PC-3 (cell line): Measurements from ENCODE around the gene FSTL4. TPM values are rescaled to one million over a fixed set of nuclear protein-coding genes. Genes with fewer than 3 reads are reported as not detected.

Experiments
- ATAC-seq: fragments of 200-7000 bp; cut with Tn5 transposase; 2 replicates; pipeline ENCODE4 v1.9.1; 2020; ENCODE audit warnings: mild to moderate bottlenecking, moderate library complexity
- BruUV-seq: library from RNA; stranded (reverse); fragments of 400-500 nt; replicated peaks from 2 replicates; lab custom pipeline; 2021; lab: Mats Ljungman, UMichigan
- CTCF ChIA-PET: fragments of 300-600 bp; sonication (Branson Sonifier 250); formaldehyde crosslinking; loops from one replicate; lab custom pipeline; 2022; ENCODE audit warnings: antibody characterized with exemption; lab: Charles Lee
- POLR2A ChIA-PET: fragments of 300-600 bp; sonication (Branson Sonifier 250); formaldehyde crosslinking; loops from one replicate; lab custom pipeline; 2022; ENCODE audit warnings: antibody characterized with exemption; ENCODE audit not compliant: unreplicated experiment; lab: Charles Lee
- DNase-seq: peaks from one replicate; pipeline ENCODE4 v3.0.0-alpha.2; 2015
- H2AFZ ChIP-seq: fragments of 300-600 bp; sonication (generic); 2 replicates; pipeline ENCODE4 v1.6.0; 2016; ENCODE audit warnings: antibody characterized with exemption, low read length
- H3F3A ChIP-seq: fragments of 300-600 bp; sonication (generic); one replicate; pipeline ENCODE4 v1.6.0; 2017; ENCODE audit warnings: antibody characterized with exemption, low read length, control low read depth, mild to moderate bottlenecking; ENCODE audit not compliant: unreplicated experiment
- H3K27ac ChIP-seq: fragments of 300-600 bp; sonication (generic); 2 replicates; pipeline ENCODE4 v1.5.1; 2016; ENCODE audit warnings: mild to moderate bottlenecking, low read length
- H3K27me3 ChIP-seq: fragments of 300-600 bp; sonication (generic); 2 replicates; pipeline ENCODE4 v1.6.1; 2016; ENCODE audit warnings: low read length, mixed read lengths
- H3K36me3 ChIP-seq: fragments of 300-600 bp; sonication (generic); 2 replicates; pipeline ENCODE4 v1.6.1; 2016; ENCODE audit warnings: low read depth, mixed run types, low read length, mixed read lengths
- H3K4me1 ChIP-seq: fragments of 300-600 bp; sonication (generic); 2 replicates; pipeline ENCODE4 v1.5.1; 2016; ENCODE audit warnings: low read length; ENCODE audit not compliant: insufficient read depth
- H3K4me2 ChIP-seq: fragments of 300-600 bp; sonication (generic); 2 replicates; pipeline ENCODE4 v1.6.0; 2016; ENCODE audit warnings: low read length
- H3K4me3 ChIP-seq: fragments of 300-600 bp; sonication (generic); 2 replicates; pipeline ENCODE4 v1.5.1; 2016; ENCODE audit warnings: mild to moderate bottlenecking, low read length, mixed read lengths
- H3K79me2 ChIP-seq: fragments of 300-600 bp; sonication (generic); 2 replicates; pipeline ENCODE4 v1.6.1; 2017; ENCODE audit warnings: low read length, mixed read lengths
- H3K9ac ChIP-seq: fragments of 300-600 bp; sonication (generic); 2 replicates; pipeline ENCODE4 v1.6.0; 2016; ENCODE audit warnings: mild to moderate bottlenecking, low read length
- H3K9me2 ChIP-seq: fragments of 300-600 bp; sonication (generic); replicated peaks from 2 replicates; pipeline ENCODE4 v1.6.1; 2016; ENCODE audit warnings: mixed run types, low read length, mixed read lengths
- H3K9me3 ChIP-seq: fragments of 300-600 bp; sonication (generic); 2 replicates; pipeline ENCODE4 v1.6.1; 2016; ENCODE audit warnings: low read length, mixed read lengths
- H4K20me1 ChIP-seq: fragments of 300-600 bp; sonication (generic); 2 replicates; pipeline ENCODE4 v1.6.1; 2016; ENCODE audit warnings: low read length, mixed read lengths
- CTCF ChIP-seq: fragments of 300-600 bp; sonication (generic); conservative IDR thresholded peaks from 2 replicates; pipeline ENCODE4 v1.5.1; 2017; ENCODE audit warnings: antibody characterized with exemption, low read depth, mild to moderate bottlenecking, low read length
- EZH2 ChIP-seq: fragments of 300-600 bp; sonication (generic); IDR thresholded peaks from one replicate; pipeline ENCODE4 v1.6.1; 2017; ENCODE audit warnings: antibody characterized with exemption, mild to moderate bottlenecking, low read length; ENCODE audit not compliant: unreplicated experiment
- EZH2phosphoT487 ChIP-seq: fragments of 300-600 bp; sonication (generic); IDR thresholded peaks from 2 replicates; pipeline ENCODE4 v1.6.1; 2018; ENCODE audit warnings: mild to moderate bottlenecking, antibody characterized with exemption, low read length, borderline replicate concordance
- intact Hi-C: fragments of 100-400 bp; cut with micrococcal nuclease; formaldehyde crosslinking; loops from 2 replicates; pipeline ENCODE4 v1.9.0; 2023
- total RNA-seq: library from RNA; depleted of rRNA; stranded (reverse); fragments of >200 nt; gene quantifications from 2 replicates; pipeline ENCODE4 v1.2.3, GENCODE V29; 2014

FSTL4 gene
- total RNA-seq, 1 experiment from 2014 or later, result 4.2 TPM

- Histone ChIP-seq H3K4me2 (no peak overlapping the region), H3K79me2 (no peaks in the 10 kb centered on the region), H3K9ac (no peak overlapping the region), H2AFZ (no peak overlapping the region), H3K27ac (no peak overlapping the region), H3K9me3 (no peaks in the 10 kb centered on the region), H3K36me3 (no peaks in the 10 kb centered on the region), H3K9me2 (no peaks in the 10 kb centered on the region), H4K20me1 (no peaks in the 10 kb centered on the region), H3F3A (no peaks in the 10 kb centered on the region), H3K27me3 (no peaks in the 10 kb centered on the region), H3K4me3 (no peak overlapping the region), H3K4me1 (no peaks in the 10 kb centered on the region)
- DNase-seq, result no peak
- ChIA-PET POLR2A (no interaction called here), CTCF (no interaction called here)
- TF ChIP-seq EZH2phosphoT487 (no peak), CTCF (no peak), EZH2 (no peak)
- BruUV-seq, result no TSS peak
- ATAC-seq, result no peak
- intact Hi-C loops, result no loop called here
These were observed 157.9 kb downstream of the FSTL4 start for GRCh38 chr5:133454442-133454841.

GRCh38 chr5:133453831-133454230 is 158.5 kb downstream of the FSTL4 start:
- H3K9me2 ChIP-seq, result no peaks in the 10 kb centered on the region
- BruUV-seq, result no TSS peak
- no peak overlapping the region for H3K4me2 ChIP-seq
- H3K4me3 ChIP-seq, result no peak overlapping the region
- CTCF ChIA-PET, result no interaction called here
- H3K79me2 ChIP-seq, result no peaks in the 10 kb centered on the region
- H3F3A ChIP-seq, result no peaks in the 10 kb centered on the region
- no peak for ATAC-seq
- H4K20me1 ChIP-seq, result no peaks in the 10 kb centered on the region
- H3K36me3 ChIP-seq, result no peaks in the 10 kb centered on the region
- H3K27me3 ChIP-seq, result no peaks in the 10 kb centered on the region
- no peak overlapping the region for H3K9ac ChIP-seq
- no peaks in the 10 kb centered on the region for H3K9me3 ChIP-seq
- intact Hi-C loops, result no loop called here
- TF ChIP-seq EZH2phosphoT487, result no peak
- no peak for TF ChIP-seq CTCF
- no peak for TF ChIP-seq EZH2
- H2AFZ ChIP-seq, result no peak overlapping the region
- DNase-seq, result no peak
- POLR2A ChIA-PET, result no interaction called here
- H3K27ac ChIP-seq, result no peak overlapping the region
- H3K4me1 ChIP-seq, result no peaks in the 10 kb centered on the region

GRCh38 chr5:133453084-133453780 is 159.1 kb downstream of the FSTL4 start:
- H3K36me3 ChIP-seq, result no peaks in the 10 kb centered on the region
- no peaks in the 10 kb centered on the region for H3F3A ChIP-seq
- H3K4me1 ChIP-seq, result no peaks in the 10 kb centered on the region
- no peaks in the 10 kb centered on the region for H4K20me1 ChIP-seq
- no peak for DNase-seq
- no peak overlapping the region for H3K9ac ChIP-seq
- TF ChIP-seq EZH2phosphoT487 (no peak), EZH2 (no peak), CTCF (no peak)
- no peak overlapping the region for H3K4me3 ChIP-seq
- H3K27me3 ChIP-seq, result no peaks in the 10 kb centered on the region
- ChIA-PET POLR2A (no interaction called here), CTCF (no interaction called here)
- no peak for ATAC-seq
- intact Hi-C loops, result no loop called here
- H2AFZ ChIP-seq, result no peak overlapping the region
- no peak overlapping the region for H3K27ac ChIP-seq
- no peak overlapping the region for H3K4me2 ChIP-seq
- H3K79me2 ChIP-seq, result no peaks in the 10 kb centered on the region
- no peaks in the 10 kb centered on the region for H3K9me2 ChIP-seq
- H3K9me3 ChIP-seq, result no peaks in the 10 kb centered on the region
- BruUV-seq, result no TSS peak
